ENCODE measurements around the gene DHRS12. TPM values are rescaled to one million over a fixed set of nuclear protein-coding genes. Genes with fewer than 3 reads are reported as not detected.

Gene DHRS12
- total RNA-seq, 1 experiment from 2014 or later, result 8.8 TPM

DNA sequence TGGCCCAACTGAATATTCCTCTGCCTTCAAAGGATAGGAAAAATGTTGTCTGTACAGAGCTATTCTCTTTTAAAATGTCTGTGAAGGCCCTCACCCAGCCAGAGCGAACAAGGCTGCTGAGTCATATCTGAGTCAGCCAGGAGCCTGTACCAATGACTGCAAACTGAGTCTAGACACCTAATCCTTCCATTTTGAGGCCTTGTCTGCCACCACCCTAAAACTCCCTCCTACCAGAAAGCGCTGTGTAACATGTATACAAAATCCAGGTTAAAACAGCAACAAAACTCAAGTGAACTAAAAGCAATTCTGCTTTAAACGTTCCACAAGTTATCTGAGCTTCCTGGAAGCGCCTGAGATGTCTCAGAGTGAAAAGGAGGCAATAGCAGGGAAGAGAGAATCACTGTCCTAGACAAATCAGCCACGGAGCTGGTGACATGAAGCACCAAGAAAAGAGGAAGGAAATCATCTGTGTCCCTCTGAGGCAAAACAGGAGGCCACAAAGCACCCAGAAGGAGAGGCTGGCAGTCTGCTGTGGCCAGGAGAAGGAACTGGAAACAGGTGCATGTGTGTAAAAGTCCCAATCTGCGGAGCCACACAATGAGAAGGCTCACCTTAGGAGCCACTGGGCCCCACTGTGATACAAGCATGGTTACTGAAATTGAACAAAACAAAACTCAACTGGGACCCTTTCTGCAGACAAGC, 10.2 kb downstream of the DHRS12 start:
- peaks cover 11 to 16% of the 10 kb centered on the region in 2 experiments for H3K4me1 Mint-ChIP-seq
- no peak overlapping the region for H3K9ac ChIP-seq (ENCODE audit: extremely low read depth, insufficient read length, low read length)

More for the DNA sequence above, 10.2 kb downstream of the DHRS12 start:
- H2AFZ ChIP-seq (ENCODE audit: low read length), result no peak overlapping the region
- no peak overlapping the region for H3K23ac ChIP-seq (ENCODE audit: insufficient read length, low read depth, low read length)
- H3K79me1 ChIP-seq (ENCODE audit: insufficient read depth, low read depth, low read length, poor library complexity, severe bottlenecking), result no peaks in the 10 kb centered on the region
- Mint-ChIP-seq H3K36me3 (ENCODE audit: insufficient read depth in 1 of 3, low read depth in 3 of 3) (peaks cover 2 to 20% (median 7%) of the 10 kb centered on the region in 3 experiments; a peak in 6 of 7 replicates), H3K9me3 (no peaks in the 10 kb centered on the region), H3K4me3 (no peak overlapping the region), H3K27ac (peak overlapping the region in 1 of 3 experiments; percentile 17; a peak in 1 of 7 replicates), H3K27me3 (ENCODE audit: low read depth) (no peaks in the 10 kb centered on the region)
- H3K23me2 ChIP-seq (ENCODE audit: insufficient read length, low read depth, low read length, poor library complexity, severe bottlenecking), result no peaks in the 10 kb centered on the region
- no peak overlapping the region for H3K14ac ChIP-seq (ENCODE audit: insufficient read depth, low read length)
- no peak overlapping the region for H4K91ac ChIP-seq (ENCODE audit: insufficient read length, low read depth, low read length)
- no peak overlapping the region for H3K4me2 ChIP-seq (ENCODE audit: insufficient read depth, insufficient read length, low read length)
- no peak overlapping the region for H2BK120ac ChIP-seq (ENCODE audit: low read depth, low read length, poor library complexity, severe bottlenecking)
- no peak overlapping the region for H3K56ac ChIP-seq (ENCODE audit: insufficient read length, low read depth, low read length)
- no CpG with 5 or more reads among the region's 6 CpGs for WGBS (ENCODE audit: extremely low coverage, insufficient read length, low lambda C conversion rate)
- H2BK20ac ChIP-seq (ENCODE audit: low read depth, low read length, poor library complexity, severe bottlenecking), result no peak overlapping the region
- no peak overlapping the region for H2BK15ac ChIP-seq (ENCODE audit: low read depth, low read length)
- no peak overlapping the region for H3K27ac ChIP-seq (ENCODE audit: insufficient read length, low read depth, low read length)
- H3T11ph ChIP-seq (ENCODE audit: low read length), result no peak overlapping the region
- no peaks in the 10 kb centered on the region for H4K20me1 ChIP-seq (ENCODE audit: control insufficient read depth, insufficient read depth, insufficient read length)
- H4K5ac ChIP-seq (ENCODE audit: insufficient read length, low read depth, low read length), result no peak overlapping the region
- no peaks in the 10 kb centered on the region for H3K9me3 ChIP-seq (ENCODE audit: control insufficient read depth, low read depth, low read length)
- H2BK12ac ChIP-seq (ENCODE audit: insufficient read length, low read depth, low read length), result no peak overlapping the region
- TF ChIP-seq, protein P1, sequence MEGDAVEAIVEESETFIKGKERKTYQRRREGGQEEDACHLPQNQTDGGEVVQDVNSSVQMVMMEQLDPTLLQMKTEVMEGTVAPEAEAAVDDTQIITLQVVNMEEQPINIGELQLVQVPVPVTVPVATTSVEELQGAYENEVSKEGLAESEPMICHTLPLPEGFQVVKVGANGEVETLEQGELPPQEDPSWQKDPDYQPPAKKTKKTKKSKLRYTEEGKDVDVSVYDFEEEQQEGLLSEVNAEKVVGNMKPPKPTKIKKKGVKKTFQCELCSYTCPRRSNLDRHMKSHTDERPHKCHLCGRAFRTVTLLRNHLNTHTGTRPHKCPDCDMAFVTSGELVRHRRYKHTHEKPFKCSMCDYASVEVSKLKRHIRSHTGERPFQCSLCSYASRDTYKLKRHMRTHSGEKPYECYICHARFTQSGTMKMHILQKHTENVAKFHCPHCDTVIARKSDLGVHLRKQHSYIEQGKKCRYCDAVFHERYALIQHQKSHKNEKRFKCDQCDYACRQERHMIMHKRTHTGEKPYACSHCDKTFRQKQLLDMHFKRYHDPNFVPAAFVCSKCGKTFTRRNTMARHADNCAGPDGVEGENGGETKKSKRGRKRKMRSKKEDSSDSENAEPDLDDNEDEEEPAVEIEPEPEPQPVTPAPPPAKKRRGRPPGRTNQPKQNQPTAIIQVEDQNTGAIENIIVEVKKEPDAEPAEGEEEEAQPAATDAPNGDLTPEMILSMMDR (conservative IDR thresholded peaks at IDR 0.05), result no peak
- H3K4ac ChIP-seq (ENCODE audit: low read depth, low read length), result no peak overlapping the region
- H2AK5ac ChIP-seq (ENCODE audit: insufficient read length, low read length), result no peak overlapping the region
- no peaks in the 10 kb centered on the region for H3K79me2 ChIP-seq (ENCODE audit: insufficient read depth, low read length)
- no peak overlapping the region for H4K8ac ChIP-seq (replicated peaks; ENCODE audit: insufficient read length, low read depth, low read length)
- no peak overlapping the region for H3K18ac ChIP-seq (ENCODE audit: insufficient read length, low read depth, low read length)
- no peaks in the 10 kb centered on the region; the same call in 1 of the 2 replicates for H3K4me1 ChIP-seq (ENCODE audit: insufficient read depth, low read length)
- no peak overlapping the region for H2BK5ac ChIP-seq (ENCODE audit: insufficient read length, low read length)
- DNase-seq, result no peak
- no peaks in the 10 kb centered on the region for H3K27me3 ChIP-seq (ENCODE audit: insufficient read depth, low read length)
